HEK293 (cell line): ENCODE measurements around the gene THYN1.
A peak's percentile ranks its signal among the peaks of the same experiment; 100 is the strongest.

Source experiments
- HOXA7 ChIP-seq: sonication (generic); formaldehyde crosslinking; IDR thresholded peaks from 2 replicates; pipeline ENCODE4 v1.8.1; 2022; ENCODE audit warnings: missing genetic modification reagents, borderline replicate concordance
- KLF1 ChIP-seq: fragments of 450-650 bp; formaldehyde crosslinking; IDR thresholded peaks from 2 replicates; pipeline ENCODE4 v1.5.1; 2016; ENCODE audit warnings: missing biosample characterization, missing genetic modification characterization
- REPIN1 ChIP-seq: fragments of 450-650 bp; formaldehyde crosslinking; IDR thresholded peaks from 2 replicates; pipeline ENCODE4 v1.5.1; 2017; ENCODE audit warnings: missing biosample characterization, missing genetic modification characterization, low read depth
- SP3 ChIP-seq: fragments of 450-650 bp; formaldehyde crosslinking; IDR thresholded peaks from 2 replicates; pipeline ENCODE4 v1.5.1; 2016; ENCODE audit warnings: missing biosample characterization, missing genetic modification characterization
- ZBTB17 ChIP-seq: fragments of 450-650 bp; formaldehyde crosslinking; IDR thresholded peaks from 2 replicates; pipeline ENCODE4 v1.5.1; 2016; ENCODE audit warnings: missing biosample characterization, missing genetic modification characterization
- ZBTB20 ChIP-seq: fragments of 450-650 bp; formaldehyde crosslinking; IDR thresholded peaks from 2 replicates; pipeline ENCODE4 v1.5.1; 2016; ENCODE audit warnings: missing biosample characterization, missing genetic modification characterization
- ZNF112 ChIP-seq: fragments of 450-650 bp; formaldehyde crosslinking; IDR thresholded peaks from 2 replicates; pipeline ENCODE4 v1.5.0; 2017; ENCODE audit warnings: missing biosample characterization, missing genetic modification characterization
- ZNF121 ChIP-seq: fragments of 450-650 bp; formaldehyde crosslinking; IDR thresholded peaks from 2 replicates; pipeline ENCODE4 v1.5.1; 2016; ENCODE audit warnings: missing biosample characterization, missing genetic modification characterization
- ZNF221 ChIP-seq: fragments of 450-650 bp; formaldehyde crosslinking; IDR thresholded peaks from 2 replicates; pipeline ENCODE4 v1.5.1; 2017; ENCODE audit warnings: missing biosample characterization, missing genetic modification characterization, borderline replicate concordance
- ZNF292 ChIP-seq: fragments of 450-650 bp; formaldehyde crosslinking; IDR thresholded peaks from 2 replicates; pipeline ENCODE4 v1.5.1; 2016; ENCODE audit warnings: low read depth, missing biosample characterization, missing genetic modification characterization, borderline replicate concordance
- ZNF416 ChIP-seq: fragments of 450-650 bp; formaldehyde crosslinking; IDR thresholded peaks from 2 replicates; pipeline ENCODE4 v1.5.1; 2016; ENCODE audit warnings: missing biosample characterization, missing genetic modification characterization
- ZNF501 ChIP-seq: fragments of 450-650 bp; formaldehyde crosslinking; IDR thresholded peaks from 2 replicates; pipeline ENCODE4 v1.5.1; 2016; ENCODE audit warnings: missing biosample characterization, missing genetic modification characterization
- ZNF510 ChIP-seq: fragments of 450-650 bp; formaldehyde crosslinking; IDR thresholded peaks from 2 replicates; pipeline ENCODE4 v1.5.1; 2018; ENCODE audit warnings: mild to moderate bottlenecking, missing genetic modification characterization, missing biosample characterization; ENCODE audit not compliant: insufficient replicate concordance
- ZNF664 ChIP-seq: fragments of 450-650 bp; formaldehyde crosslinking; IDR thresholded peaks from 2 replicates; pipeline ENCODE4 v1.5.1; 2016; ENCODE audit warnings: missing biosample characterization, missing genetic modification characterization
- ZNF747 ChIP-seq: fragments of 450-650 bp; formaldehyde crosslinking; IDR thresholded peaks from 2 replicates; pipeline ENCODE4 v1.5.1; 2016; ENCODE audit warnings: missing biosample characterization, missing genetic modification characterization
- ZNF791 ChIP-seq: fragments of 450-650 bp; formaldehyde crosslinking; IDR thresholded peaks from 2 replicates; pipeline ENCODE4 v1.5.1; 2016; ENCODE audit warnings: missing biosample characterization, missing genetic modification characterization
- ZSCAN16 ChIP-seq: fragments of 450-650 bp; formaldehyde crosslinking; IDR thresholded peaks from 2 replicates; pipeline ENCODE4 v1.5.1; 2016; ENCODE audit warnings: missing biosample characterization, missing genetic modification characterization
- TF ChIP-seq, protein P1 (sequence below): fragments of 450-650 bp; formaldehyde crosslinking; IDR thresholded peaks from 2 replicates; pipeline ENCODE4 v1.5.1; 2016; ENCODE audit warnings: missing biosample characterization, missing genetic modification characterization
- TF ChIP-seq, protein P2 (sequence below): fragments of 450-650 bp; formaldehyde crosslinking; IDR thresholded peaks from 2 replicates; pipeline ENCODE4 v1.5.1; 2016; ENCODE audit warnings: missing biosample characterization, missing genetic modification characterization, low read depth
- TF ChIP-seq, protein P3 (sequence below): fragments of 450-650 bp; formaldehyde crosslinking; IDR thresholded peaks from 2 replicates; pipeline ENCODE4 v1.5.1; 2016; ENCODE audit warnings: missing biosample characterization, missing genetic modification characterization, borderline replicate concordance
- TF ChIP-seq, protein P4 (sequence below): fragments of 450-650 bp; formaldehyde crosslinking; IDR thresholded peaks from 2 replicates; pipeline ENCODE4 v1.5.1; 2017; ENCODE audit warnings: missing biosample characterization, missing genetic modification characterization
- TF ChIP-seq, protein P5 (sequence below): fragments of 450-650 bp; formaldehyde crosslinking; IDR thresholded peaks from 2 replicates; pipeline ENCODE4 v1.5.1; 2016; ENCODE audit warnings: missing biosample characterization, missing genetic modification characterization
- TF ChIP-seq, protein P6 (sequence below): fragments of 450-650 bp; formaldehyde crosslinking; IDR thresholded peaks from 2 replicates; pipeline ENCODE4 v1.5.1; 2016; ENCODE audit warnings: missing biosample characterization, missing genetic modification characterization

THYN1 gene

DNA sequence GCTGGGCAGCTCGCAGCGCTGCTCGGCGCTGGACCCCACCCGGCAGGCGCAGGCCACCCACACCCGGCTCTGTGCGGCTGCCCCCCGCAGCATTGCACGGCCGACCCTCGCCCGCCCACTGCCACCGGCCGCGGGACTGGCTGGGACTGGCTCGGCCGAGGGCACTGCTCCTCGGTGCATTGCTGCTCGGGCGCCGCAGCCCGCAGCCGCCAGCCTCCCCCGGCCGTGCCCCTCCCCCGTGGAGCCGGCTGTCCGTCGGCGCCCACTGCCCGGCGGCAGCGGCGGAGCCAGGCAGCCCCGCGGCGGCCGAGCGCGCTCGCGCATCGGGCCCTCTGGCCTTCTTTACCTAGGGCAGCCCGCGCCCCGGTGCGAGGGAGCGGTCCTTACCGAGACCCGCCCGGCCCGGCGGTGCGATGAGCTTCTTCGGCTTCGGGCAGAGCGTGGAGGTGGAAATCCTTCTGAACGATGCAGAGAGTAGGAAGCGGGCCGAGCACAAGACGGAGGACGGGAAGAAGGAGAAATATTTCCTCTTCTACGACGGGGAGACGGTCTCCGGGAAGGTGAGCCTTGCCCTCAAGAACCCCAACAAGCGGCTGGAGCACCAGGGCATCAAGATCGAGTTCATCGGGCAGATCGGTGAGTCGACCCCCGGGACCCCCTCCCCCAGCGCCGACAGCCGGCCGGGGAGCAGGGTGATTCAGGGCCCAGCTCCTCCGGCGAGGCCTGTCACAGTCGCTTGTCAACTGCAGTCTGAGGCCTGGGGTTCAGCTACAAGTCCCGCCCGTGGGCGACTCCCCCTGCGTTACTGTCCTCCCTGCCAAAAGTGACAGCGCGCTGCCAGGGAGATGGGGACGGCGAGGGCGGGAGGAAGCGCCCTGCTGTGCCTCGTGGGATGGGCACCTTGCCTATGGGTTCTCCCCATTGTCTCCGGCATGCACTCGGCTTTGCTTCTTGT, 28.2 kb downstream of the THYN1 start (continued):
- TF ChIP-seq ZSCAN16 (tag by site-specific recombination) (no peak), ZNF501 (tag by site-specific recombination) (peak; percentile 47; the same call in 1 of the 2 replicates), ZNF416 (no peak), HOXA7 (no peak), ZBTB17 (tag by site-specific recombination) (peak; percentile 46), ZNF664 (tag by site-specific recombination) (no peak), ZNF292 (tag by site-specific recombination) (no peak), KLF1 (tag by site-specific recombination) (peak; percentile 70), ZNF221 (tag by site-specific recombination) (no peak), ZBTB20 (peak; percentile 65; the same call in 1 of the 2 replicates), ZNF791 (tag by site-specific recombination) (no peak), ZNF121 (tag by site-specific recombination) (0 out of 2 replicates have a peak, but pooled peaks have one; percentile 9), ZNF112 (tag by site-specific recombination) (no peak), SP3 (tag by site-specific recombination) (peak; percentile 59), ZNF510 (no peak), ZNF747 (tag by site-specific recombination) (no peak), REPIN1 (tag by site-specific recombination) (no peak)
- TF ChIP-seq, protein P1, sequence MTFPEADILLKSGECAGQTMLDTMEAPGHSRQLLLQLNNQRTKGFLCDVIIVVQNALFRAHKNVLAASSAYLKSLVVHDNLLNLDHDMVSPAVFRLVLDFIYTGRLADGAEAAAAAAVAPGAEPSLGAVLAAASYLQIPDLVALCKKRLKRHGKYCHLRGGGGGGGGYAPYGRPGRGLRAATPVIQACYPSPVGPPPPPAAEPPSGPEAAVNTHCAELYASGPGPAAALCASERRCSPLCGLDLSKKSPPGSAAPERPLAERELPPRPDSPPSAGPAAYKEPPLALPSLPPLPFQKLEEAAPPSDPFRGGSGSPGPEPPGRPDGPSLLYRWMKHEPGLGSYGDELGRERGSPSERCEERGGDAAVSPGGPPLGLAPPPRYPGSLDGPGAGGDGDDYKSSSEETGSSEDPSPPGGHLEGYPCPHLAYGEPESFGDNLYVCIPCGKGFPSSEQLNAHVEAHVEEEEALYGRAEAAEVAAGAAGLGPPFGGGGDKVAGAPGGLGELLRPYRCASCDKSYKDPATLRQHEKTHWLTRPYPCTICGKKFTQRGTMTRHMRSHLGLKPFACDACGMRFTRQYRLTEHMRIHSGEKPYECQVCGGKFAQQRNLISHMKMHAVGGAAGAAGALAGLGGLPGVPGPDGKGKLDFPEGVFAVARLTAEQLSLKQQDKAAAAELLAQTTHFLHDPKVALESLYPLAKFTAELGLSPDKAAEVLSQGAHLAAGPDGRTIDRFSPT (tag by site-specific recombination), result no peak
- TF ChIP-seq, protein P2, sequence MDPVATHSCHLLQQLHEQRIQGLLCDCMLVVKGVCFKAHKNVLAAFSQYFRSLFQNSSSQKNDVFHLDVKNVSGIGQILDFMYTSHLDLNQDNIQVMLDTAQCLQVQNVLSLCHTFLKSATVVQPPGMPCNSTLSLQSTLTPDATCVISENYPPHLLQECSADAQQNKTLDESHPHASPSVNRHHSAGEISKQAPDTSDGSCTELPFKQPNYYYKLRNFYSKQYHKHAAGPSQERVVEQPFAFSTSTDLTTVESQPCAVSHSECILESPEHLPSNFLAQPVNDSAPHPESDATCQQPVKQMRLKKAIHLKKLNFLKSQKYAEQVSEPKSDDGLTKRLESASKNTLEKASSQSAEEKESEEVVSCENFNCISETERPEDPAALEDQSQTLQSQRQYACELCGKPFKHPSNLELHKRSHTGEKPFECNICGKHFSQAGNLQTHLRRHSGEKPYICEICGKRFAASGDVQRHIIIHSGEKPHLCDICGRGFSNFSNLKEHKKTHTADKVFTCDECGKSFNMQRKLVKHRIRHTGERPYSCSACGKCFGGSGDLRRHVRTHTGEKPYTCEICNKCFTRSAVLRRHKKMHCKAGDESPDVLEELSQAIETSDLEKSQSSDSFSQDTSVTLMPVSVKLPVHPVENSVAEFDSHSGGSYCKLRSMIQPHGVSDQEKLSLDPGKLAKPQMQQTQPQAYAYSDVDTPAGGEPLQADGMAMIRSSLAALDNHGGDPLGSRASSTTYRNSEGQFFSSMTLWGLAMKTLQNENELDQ, result no peak
- TF ChIP-seq, protein P3, sequence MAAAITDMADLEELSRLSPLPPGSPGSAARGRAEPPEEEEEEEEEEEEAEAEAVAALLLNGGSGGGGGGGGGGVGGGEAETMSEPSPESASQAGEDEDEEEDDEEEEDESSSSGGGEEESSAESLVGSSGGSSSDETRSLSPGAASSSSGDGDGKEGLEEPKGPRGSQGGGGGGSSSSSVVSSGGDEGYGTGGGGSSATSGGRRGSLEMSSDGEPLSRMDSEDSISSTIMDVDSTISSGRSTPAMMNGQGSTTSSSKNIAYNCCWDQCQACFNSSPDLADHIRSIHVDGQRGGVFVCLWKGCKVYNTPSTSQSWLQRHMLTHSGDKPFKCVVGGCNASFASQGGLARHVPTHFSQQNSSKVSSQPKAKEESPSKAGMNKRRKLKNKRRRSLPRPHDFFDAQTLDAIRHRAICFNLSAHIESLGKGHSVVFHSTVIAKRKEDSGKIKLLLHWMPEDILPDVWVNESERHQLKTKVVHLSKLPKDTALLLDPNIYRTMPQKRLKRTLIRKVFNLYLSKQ, result no peak
- TF ChIP-seq, protein P4, sequence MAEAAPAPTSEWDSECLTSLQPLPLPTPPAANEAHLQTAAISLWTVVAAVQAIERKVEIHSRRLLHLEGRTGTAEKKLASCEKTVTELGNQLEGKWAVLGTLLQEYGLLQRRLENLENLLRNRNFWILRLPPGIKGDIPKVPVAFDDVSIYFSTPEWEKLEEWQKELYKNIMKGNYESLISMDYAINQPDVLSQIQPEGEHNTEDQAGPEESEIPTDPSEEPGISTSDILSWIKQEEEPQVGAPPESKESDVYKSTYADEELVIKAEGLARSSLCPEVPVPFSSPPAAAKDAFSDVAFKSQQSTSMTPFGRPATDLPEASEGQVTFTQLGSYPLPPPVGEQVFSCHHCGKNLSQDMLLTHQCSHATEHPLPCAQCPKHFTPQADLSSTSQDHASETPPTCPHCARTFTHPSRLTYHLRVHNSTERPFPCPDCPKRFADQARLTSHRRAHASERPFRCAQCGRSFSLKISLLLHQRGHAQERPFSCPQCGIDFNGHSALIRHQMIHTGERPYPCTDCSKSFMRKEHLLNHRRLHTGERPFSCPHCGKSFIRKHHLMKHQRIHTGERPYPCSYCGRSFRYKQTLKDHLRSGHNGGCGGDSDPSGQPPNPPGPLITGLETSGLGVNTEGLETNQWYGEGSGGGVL (tag by site-specific recombination), result 0 out of 2 replicates have a peak, but pooled peaks have one; percentile 10
- TF ChIP-seq, protein P5, sequence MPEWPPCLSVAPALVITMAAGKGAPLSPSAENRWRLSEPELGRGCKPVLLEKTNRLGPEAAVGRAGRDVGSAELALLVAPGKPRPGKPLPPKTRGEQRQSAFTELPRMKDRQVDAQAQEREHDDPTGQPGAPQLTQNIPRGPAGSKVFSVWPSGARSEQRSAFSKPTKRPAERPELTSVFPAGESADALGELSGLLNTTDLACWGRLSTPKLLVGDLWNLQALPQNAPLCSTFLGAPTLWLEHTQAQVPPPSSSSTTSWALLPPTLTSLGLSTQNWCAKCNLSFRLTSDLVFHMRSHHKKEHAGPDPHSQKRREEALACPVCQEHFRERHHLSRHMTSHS, result no peak
- TF ChIP-seq, protein P6, sequence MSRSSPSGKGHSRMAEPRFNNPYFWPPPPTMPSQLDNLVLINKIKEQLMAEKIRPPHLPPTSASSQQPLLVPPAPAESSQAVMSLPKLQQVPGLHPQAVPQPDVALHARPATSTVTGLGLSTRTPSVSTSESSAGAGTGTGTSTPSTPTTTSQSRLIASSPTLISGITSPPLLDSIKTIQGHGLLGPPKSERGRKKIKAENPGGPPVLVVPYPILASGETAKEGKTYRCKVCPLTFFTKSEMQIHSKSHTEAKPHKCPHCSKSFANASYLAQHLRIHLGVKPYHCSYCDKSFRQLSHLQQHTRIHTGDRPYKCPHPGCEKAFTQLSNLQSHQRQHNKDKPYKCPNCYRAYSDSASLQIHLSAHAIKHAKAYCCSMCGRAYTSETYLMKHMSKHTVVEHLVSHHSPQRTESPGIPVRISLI, result no peak
- TF ChIP-seq, all 188 proteins: peak for 30
